ENCODE measurements around the gene ASPM. TPM values are rescaled to one million over a fixed set of nuclear protein-coding genes. Genes with fewer than 3 reads are reported as not detected.

The ASPM gene
- total and polyA plus RNA-seq, 2 of the 8 experiments (the other 6 are each of a cell fraction or from before 2014, with no cell fraction given): 5.1 to 50.3 TPM

GRCh38 chr1:197173571-197174507, 27.4 kb upstream of the ASPM start (continued):
- TF ChIP-seq CHD7 (IDR thresholded peaks at IDR 0.05; ENCODE audit: insufficient replicate concordance, low read length) (no peak), SUZ12 (IDR thresholded peaks at IDR 0.05; ENCODE audit: low read length) (no peak), TAF7 (optimal IDR thresholded peaks at IDR 0.05; ENCODE audit: borderline replicate concordance, low read depth, low read length) (no peak), NRF1 (IDR thresholded peaks at IDR 0.05; ENCODE audit: low read depth, low read length) (no peak), E2F6 (IDR thresholded peaks at IDR 0.05) (no peak), KDM1A (IDR thresholded peaks at IDR 0.05; ENCODE audit: borderline replicate concordance, low read length) (no peak), PHF8 (conservative IDR thresholded peaks at IDR 0.05; ENCODE audit: low read depth, low read length) (no peak), HDAC6 (IDR thresholded peaks at IDR 0.05; ENCODE audit: low read depth, low read length) (no peak)

All from H1 (cell line).